Measurements from ENCODE around the gene PLPP1.

The PLPP1 gene

GRCh38 chr5:55402199-55402598 is 132.6 kb downstream of the PLPP1 start:
- no peak for DNase-seq (ENCODE audit: low read depth)
- H3K4me3 ChIP-seq (ENCODE audit: low read length): no peak overlapping the region
- TF ChIP-seq CTCF (conservative IDR thresholded peaks at IDR 0.05; ENCODE audit: low read length): no peak

GRCh38 chr5:55393501-55394175 is 141.1 kb downstream of the PLPP1 start:
- H3K4me3 ChIP-seq (ENCODE audit: low read length): no peak overlapping the region
- no peak for TF ChIP-seq CTCF (conservative IDR thresholded peaks at IDR 0.05; ENCODE audit: low read length)
- DNase-seq (ENCODE audit: low read depth): no peak

GRCh38 chr5:55392669-55393068 is 142.1 kb downstream of the PLPP1 start:
- no peak overlapping the region for H3K4me3 ChIP-seq (ENCODE audit: low read length)
- TF ChIP-seq CTCF (conservative IDR thresholded peaks at IDR 0.05; ENCODE audit: low read length): no peak
- DNase-seq (ENCODE audit: low read depth): no peak

DNA sequence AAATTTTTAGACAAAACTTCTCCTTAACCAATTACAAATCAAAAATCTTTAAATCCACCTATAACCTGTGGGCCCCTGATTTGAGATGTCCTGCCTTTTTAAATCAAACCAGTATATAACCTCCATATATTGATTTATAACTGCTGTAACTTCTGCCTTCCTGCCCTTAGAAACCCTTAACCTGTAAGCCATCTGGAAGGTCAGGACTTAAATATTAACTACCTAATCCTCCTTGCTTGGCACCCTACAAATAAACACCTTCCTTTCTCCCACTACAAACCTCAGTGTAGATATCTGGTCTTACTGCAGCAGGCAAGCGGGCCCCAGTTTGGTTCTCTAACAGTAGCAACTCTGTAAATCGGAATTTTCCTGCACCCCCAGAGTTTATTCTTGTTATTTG is 143.1 kb downstream of the PLPP1 start:
- DNase-seq (ENCODE audit: low read depth): no peak
- H3K4me3 ChIP-seq (ENCODE audit: low read length): no peak overlapping the region
- TF ChIP-seq CTCF (conservative IDR thresholded peaks at IDR 0.05; ENCODE audit: low read length): no peak

DNA sequence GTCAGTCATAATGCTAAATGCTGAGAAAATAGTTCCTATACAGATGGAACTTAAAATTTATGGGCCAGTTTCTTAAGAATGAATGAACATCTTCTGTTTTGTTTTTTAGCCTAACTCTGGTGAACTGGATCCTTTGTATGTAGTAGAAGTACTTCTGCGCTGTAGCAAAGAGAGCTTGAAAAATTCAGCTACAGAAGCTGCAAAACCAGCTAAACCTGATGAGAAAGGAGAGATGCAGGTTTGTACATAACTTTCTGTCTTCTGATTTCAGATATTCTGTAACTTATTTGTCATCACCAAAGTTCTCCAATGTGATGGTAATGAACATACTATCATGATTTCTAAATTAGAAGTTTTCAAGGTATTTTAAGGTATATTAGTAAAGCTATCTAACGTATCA is 146.9 kb downstream of the PLPP1 start:
- no peak for TF ChIP-seq CTCF (conservative IDR thresholded peaks at IDR 0.05; ENCODE audit: low read length)

GRCh38 chr5:55386356-55386755 is 148.4 kb downstream of the PLPP1 start:
- DNase-seq (ENCODE audit: low read depth): no peak
- no peak for TF ChIP-seq CTCF (conservative IDR thresholded peaks at IDR 0.05; ENCODE audit: low read length)
- H3K4me3 ChIP-seq (ENCODE audit: low read length): no peak overlapping the region

More for the DNA sequence above, 146.9 kb downstream of the PLPP1 start:
- no peak overlapping the region for H3K4me3 ChIP-seq (ENCODE audit: low read length)
- no peak for DNase-seq (ENCODE audit: low read depth)

- no peak overlapping the region for H3K4me3 ChIP-seq (ENCODE audit: low read length)
- no peak for TF ChIP-seq CTCF (conservative IDR thresholded peaks at IDR 0.05; ENCODE audit: low read length)
- DNase-seq (ENCODE audit: low read depth): no peak
These were observed 148.9 kb downstream of the PLPP1 start for GRCh38 chr5:55385846-55386245.

All from AG10803 (cell line).